Activated CD4-positive, alpha-beta T cell treated with anti-CD3 and anti-CD28 coated beads for 1 hour (primary cell): Measurements from ENCODE around the gene GSTA4.
"Not testable (repeated sequence)": the region's sequence is repeated elsewhere in the genome, so short reads cannot be mapped to it uniquely, and the experiment has no call there.

ENCODE experiments used
- DNase-seq: peaks from one replicate; pipeline ENCODE4 v3.0.0-alpha.2; 2020

Gene GSTA4

DNA sequence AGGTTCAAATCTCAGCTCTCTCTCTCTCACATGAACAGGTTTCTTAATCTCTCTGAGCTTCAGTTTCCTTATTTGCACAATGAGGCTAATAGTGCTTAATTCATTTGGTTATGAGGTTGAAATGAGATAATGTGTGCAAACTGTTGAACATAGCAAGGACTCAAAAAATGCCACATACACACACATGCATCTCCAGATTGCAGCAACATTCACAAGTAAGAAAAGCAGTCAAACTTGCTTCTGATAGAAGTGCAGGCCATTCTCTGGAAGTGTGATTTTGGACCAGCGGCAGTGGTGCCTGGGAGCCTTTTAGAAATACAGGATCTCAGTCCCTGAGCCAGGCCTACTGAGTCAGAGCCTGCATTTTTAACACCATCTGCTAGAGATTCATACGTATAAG, 25.7 kb downstream of the GSTA4 start:
- DNase-seq: no peak

GRCh38 chr6:52966101-52966500, 29.0 kb downstream of the GSTA4 start:
- no peak for DNase-seq

DNA sequence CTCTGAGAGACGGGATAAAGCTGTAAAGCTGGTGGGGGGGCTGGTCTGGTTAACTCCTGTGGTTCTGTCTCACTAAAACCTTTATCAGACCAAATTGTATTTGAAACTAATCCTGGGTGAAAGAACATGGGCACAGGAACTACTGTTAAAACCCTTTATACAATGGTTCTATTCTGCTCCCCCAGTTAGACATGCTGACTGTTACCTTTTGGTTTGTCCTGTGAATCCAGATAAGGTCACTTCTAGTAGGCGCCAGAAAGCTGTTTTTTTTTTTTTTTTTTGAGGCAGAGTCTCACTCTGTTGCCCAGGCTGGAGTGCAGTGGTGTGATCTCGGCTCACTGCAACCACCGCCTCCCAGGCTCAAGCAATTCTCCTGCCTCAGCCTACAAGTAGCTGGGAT, 29.7 kb downstream of the GSTA4 start:
- DNase-seq: no peak

DNA sequence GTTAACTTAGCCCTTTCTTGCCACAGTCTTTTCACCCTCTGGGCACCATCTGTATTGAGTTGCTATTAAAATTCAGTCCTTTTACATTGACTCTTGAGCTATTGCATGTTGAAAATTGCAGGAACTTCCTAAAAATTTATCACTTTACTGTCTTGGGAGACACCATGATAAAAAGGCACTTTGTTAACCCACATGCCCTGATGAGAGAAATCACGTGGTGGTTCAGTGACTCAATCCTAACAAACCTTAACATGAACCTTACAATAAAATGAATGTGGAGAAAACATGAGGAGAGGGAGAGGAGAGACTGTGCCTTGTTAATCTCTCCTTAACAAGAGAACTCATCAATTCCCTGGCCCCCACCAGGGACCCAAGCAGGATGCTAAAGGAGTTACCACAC, 30.8 kb downstream of the GSTA4 start:
- DNase-seq: no peak

DNA sequence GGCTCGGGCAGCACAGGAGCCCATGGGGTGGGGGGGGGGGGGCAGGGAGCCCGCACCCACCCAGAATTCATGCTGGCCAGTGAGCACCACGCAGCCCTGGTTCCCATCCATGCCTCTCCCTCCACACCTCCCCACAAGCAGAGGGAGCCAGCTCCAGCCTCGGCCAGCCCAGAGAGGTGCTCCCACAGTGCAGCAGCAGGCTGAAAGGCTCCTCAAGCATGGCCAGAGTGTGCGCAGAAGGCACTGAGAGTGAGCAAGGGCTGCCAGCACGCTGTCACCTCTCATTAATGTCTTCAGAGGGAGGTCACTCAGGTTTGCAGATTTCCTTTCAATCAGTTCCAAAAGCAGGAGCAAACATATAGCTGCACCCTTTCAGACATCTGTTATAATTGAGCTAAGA, 32.4 kb downstream of the GSTA4 start:
- no peak for DNase-seq

DNA sequence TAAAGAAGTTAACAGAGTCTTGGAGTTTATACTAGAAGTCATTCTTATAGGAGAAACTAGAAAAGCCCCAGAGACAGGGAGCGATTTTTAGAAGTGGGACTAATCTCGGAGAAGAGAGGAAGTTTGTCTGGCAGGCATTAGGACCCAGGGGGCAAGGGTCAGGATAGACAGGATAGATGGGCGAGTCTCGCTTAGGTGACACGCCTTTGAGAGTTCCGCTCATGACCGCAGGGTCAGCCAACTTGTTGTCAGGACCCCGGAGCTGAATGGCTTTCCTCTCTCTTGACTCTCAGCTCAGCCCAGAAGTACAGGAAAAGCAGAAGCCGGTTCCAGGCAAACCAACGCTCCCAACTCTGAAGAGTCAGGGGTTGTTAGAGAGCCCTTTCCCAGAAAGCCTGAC, 34.1 kb downstream of the GSTA4 start:
- not testable (repeated sequence) for DNase-seq

GRCh38 chr6:52960211-52960610, 34.9 kb downstream of the GSTA4 start:
- DNase-seq: not testable (repeated sequence)

DNA sequence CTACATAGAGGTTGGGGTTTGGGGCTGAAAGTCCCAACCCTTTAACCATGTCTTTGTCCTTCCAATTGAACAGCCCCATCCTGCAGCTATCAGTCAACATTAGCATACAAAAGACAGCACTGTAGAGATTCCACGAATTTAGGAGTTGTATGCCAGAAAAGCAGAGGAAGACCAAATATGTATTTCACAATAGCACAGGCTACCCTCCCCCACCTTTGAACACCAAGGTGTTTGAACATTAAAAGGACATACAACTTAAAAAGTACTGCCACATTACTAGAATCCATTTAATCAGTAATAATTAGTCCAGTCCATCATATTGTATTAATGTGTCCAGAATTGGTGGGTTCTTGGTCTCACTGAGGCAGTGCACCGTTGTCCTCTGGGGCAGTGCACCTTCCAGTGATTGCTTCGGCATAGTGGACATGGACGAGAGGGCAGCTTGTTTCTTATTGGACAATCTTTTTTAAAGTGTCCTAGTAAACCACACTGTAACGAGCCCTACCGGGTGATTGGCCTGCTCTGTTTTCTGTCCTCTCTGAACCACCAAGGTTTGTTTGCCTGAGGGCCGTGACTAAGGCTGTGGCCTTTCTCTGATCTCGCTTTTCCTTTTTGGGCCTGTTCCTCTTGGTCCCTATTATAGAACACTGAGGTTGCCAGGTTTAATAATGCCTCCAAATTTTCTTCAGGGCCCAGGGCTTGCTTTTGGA, 36.4 kb downstream of the GSTA4 start:
- DNase-seq: no peak

DNA sequence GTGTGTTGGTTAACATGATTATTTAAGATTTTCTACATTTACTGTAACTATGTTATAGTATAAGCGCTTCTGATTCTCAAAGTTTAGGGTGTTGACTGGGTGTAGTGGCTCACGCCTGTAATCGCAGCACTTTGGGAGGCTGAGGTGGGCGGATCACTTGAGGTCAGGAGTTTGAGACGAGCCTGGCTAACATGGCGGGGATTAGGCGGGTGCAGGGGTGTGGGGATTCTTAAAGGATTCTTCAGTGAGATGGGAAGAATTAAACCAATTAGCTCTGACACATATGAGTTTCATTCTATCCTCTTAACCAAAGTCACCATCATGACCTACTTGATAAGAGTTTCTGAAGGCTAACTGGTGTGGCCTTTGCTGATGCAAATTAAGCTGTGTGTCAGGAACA, 39.2 kb downstream of the GSTA4 start:
- no peak for DNase-seq

DNA sequence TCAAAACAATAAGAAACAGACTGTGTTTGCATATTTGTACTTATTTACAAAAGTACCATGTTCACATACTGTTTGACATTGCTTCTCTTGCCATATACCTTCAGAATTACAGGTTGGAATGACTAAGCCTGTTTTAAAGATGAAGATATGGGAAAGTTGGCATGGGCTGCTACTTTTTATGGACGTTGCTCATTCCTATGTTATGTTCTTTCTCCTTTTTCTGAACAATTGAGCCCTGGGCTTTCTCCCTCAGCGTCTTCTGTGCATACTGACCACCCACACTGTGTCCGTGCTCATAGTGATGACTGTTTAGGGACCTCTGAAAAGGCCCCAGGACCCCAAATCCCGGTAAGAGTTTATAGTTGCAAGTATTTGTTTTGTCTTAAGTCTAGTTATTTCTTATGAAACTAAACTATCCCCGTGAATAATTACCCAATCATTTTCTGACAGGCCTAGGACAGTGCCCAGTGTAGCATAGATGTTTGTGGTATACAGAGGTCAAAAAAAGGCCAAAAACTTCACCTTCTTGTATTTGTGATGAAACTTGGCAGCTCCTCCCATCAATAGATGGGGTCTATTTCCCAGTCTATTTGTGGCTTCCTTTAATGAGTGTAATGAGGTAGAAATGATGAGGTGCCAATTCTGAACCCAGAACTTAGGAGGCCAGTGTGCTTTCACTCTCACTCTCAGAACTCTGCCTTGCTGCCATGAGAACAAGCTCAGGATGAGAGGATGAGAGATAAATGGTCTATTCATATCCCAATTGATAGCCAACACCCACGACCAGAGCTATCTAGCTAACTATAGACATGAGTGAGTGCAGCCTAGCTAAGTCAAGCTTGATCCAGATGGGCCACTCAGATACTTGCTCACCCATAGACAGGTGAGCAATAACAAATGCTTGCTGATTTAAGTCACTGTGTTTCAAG, 40.9 kb downstream of the GSTA4 start:
- DNase-seq: no peak

GRCh38 chr6:52946306-52946705, 48.8 kb downstream of the GSTA4 start:
- no peak for DNase-seq

DNA sequence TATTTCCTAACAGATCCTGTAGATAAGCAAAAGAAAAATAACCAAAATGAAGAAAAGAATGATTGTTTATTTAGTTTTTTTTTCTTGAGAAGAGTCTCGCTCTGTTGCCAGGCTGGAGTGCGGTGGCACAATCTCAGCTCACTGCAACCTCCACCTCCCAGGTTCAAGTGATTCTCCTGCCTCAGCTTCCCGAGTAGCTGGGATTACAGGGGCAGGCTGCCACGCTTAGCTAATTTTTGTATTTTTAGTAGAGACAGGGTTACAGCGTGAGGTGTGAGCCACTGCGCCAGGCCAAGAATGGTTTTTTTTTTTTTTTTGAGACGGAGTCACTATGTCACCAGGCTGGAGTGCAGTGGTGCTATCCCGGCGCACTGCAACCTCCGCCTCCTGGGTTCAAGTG, 52.3 kb downstream of the GSTA4 start:
- not testable (repeated sequence) for DNase-seq

- no peak for DNase-seq
Observed at GRCh38 chr6:52942221-52942620, 52.9 kb downstream of the GSTA4 start.

GRCh38 chr6:52937908-52938307, 57.2 kb downstream of the GSTA4 start:
- no peak for DNase-seq

- no peak for DNase-seq
Observed at GRCh38 chr6:52933778-52934177, 61.3 kb downstream of the GSTA4 start.

GRCh38 chr6:52931351-52931750, 63.7 kb downstream of the GSTA4 start:
- no peak for DNase-seq

DNA sequence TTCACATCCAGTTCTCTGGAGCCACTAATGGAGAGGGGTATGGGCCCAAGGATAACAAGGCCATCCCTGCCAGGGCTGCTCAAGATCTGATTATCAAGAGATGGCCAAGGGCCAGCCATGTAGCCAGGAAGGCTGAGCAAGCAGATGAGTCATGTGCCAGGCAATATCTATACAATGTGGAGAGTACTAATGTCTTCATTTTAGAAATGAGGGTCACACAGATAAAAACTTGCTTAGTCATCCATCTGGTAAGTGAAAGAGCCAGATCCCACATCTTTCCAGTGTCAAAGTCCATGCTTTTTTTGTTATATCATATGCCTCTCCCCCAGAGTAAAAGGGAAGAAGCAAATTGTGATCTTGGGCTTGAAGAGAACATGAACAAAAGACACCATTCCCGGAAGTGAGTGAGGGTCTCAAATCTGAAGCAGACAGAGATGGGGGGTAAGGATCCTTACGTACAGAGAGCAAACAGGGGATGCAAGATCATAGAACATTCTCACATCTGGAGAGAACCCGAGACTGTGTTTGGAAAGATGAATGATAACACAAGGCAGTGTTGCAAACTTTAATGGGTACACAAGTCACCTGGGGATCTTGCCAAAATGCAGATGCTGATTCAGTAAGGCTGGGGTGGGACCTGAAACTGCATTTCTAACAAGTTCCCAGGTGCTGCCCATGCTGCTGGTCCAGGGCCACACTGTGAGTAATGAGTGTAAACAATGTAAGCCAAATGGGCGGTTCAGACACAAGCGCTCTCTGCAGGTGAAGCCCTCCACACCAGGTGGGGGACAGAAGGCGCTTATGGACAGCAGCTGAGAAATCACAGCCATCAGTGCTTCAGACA, 65.5 kb downstream of the GSTA4 start:
- DNase-seq: no peak
